ENCODE results near the gene MSANTD7. TPM values are rescaled to one million over a fixed set of nuclear protein-coding genes. Genes with fewer than 3 reads are reported as not detected.
A peak's percentile ranks its signal among the peaks of the same experiment; 100 is the strongest.

The MSANTD7 gene
- total RNA-seq, 2 experiments from 2014 or later, result 26.2 to 26.9 TPM

- peaks cover 48% of the 10 kb centered on the region for H3K36me3 Mint-ChIP-seq (ENCODE audit: low read depth)
- no peaks in the 10 kb centered on the region for H3K27me3 ChIP-seq (ENCODE audit: control insufficient read depth in 1 of 2, insufficient read depth in 2 of 2, low read length in 2 of 2)
- CTCF ChIA-PET, result interaction anchor here (0.8 to 1.1 kb wide), 3 partner anchors 16 to 329 kb away, joined by 3 to 4 read pairs (median 3); no protein-coding TSS in a partner anchor
- peaks cover 32% of the 10 kb centered on the region for H3K36me3 ChIP-seq (ENCODE audit: insufficient read depth, low read length)
- H3K27ac Mint-ChIP-seq, result peak overlapping the region; percentile 90
- peak overlapping the region; percentile 99 for H3K4me3 Mint-ChIP-seq
- POLR2A ChIA-PET, result interaction anchor here (0.7 to 4.9 kb wide), 39 partner anchors 9 to 1537 kb away, joined by 3 to 63 read pairs (median 6); partner anchors contain the start of genes DCLRE1C, MEIG1, RPP38 and SEPHS1
- peak overlapping the region; percentile 84 to 88 for H3K27ac ChIP-seq (ENCODE audit: low read depth in 1 of 2, low read length in 2 of 2)
- peak in 11 of 14 experiments; percentile 1 to 57 (median 15) for DNase-seq
- no peaks in the 10 kb centered on the region for H3K27me3 Mint-ChIP-seq
- no peaks in the 10 kb centered on the region for H3K9me3 Mint-ChIP-seq
- H3K4me1 Mint-ChIP-seq (ENCODE audit: low read depth), result peaks cover 32% of the 10 kb centered on the region
- peak; percentile 2 for ATAC-seq (ENCODE audit: poor library complexity)
- peaks cover 21% of the 10 kb centered on the region for H3K4me1 ChIP-seq (ENCODE audit: insufficient read depth, low read length)
- TF ChIP-seq CTCF (IDR thresholded peaks at IDR 0.05), result no peak
- no peaks in the 10 kb centered on the region for H3K9me3 ChIP-seq (ENCODE audit: control insufficient read depth in 1 of 2, insufficient read depth in 1 of 2, low read length in 2 of 2)
- intact Hi-C loops (cut with DNase I, micrococcal nuclease), result loop anchor here (1.0 to 10.0 kb wide), 8 partner anchors 41 to 1254 kb away; partner anchors contain the start of genes DCLRE1C (in 1 of the 2), PRPF18 (in 1 of the 2) and RPP38 (in 1 of the 2)
- peak overlapping the region; percentile 97 for H3K4me3 ChIP-seq (ENCODE audit: low read length)
Observed at GRCh38 chr10:14838582-14839304, 637 bp downstream of the MSANTD7 start.

- Histone ChIP-seq H3K4me1 (ENCODE audit: insufficient read depth, low read length) (peaks cover 21% of the 10 kb centered on the region), H3K9me3 (ENCODE audit: control insufficient read depth in 1 of 2, insufficient read depth in 1 of 2, low read length in 2 of 2) (no peaks in the 10 kb centered on the region), H3K36me3 (ENCODE audit: insufficient read depth, low read length) (peaks cover 37% of the 10 kb centered on the region), H3K27me3 (ENCODE audit: control insufficient read depth in 1 of 2, insufficient read depth in 2 of 2, low read length in 2 of 2) (no peaks in the 10 kb centered on the region), H3K27ac (ENCODE audit: low read depth in 1 of 2, low read length in 2 of 2) (no peak overlapping the region), H3K4me3 (ENCODE audit: low read length) (peak overlapping the region; percentile 97)
- Mint-ChIP-seq H3K27ac (peak overlapping the region; percentile 90), H3K27me3 (no peaks in the 10 kb centered on the region), H3K4me1 (ENCODE audit: low read depth) (peaks cover 32% of the 10 kb centered on the region), H3K4me3 (peak overlapping the region; percentile 99), H3K9me3 (no peaks in the 10 kb centered on the region), H3K36me3 (ENCODE audit: low read depth) (peaks cover 53% of the 10 kb centered on the region)
- ChIA-PET CTCF (no interaction called here), POLR2A (interaction anchor here (0.7 to 4.9 kb wide), 7 partner anchors 9 to 268 kb away, joined by 3 to 63 read pairs (median 8); partner anchors contain the start of gene SUV39H2)
- no peak for TF ChIP-seq CTCF (IDR thresholded peaks at IDR 0.05)
- intact Hi-C loops (cut with DNase I, micrococcal nuclease), result loop anchor here (1.0 to 10.0 kb wide), 8 partner anchors 40 to 1254 kb away; partner anchors contain the start of genes DCLRE1C (in 1 of the 2), PRPF18 (in 1 of the 2) and RPP38 (in 1 of the 2)
- DNase-seq (no peak), ATAC-seq (ENCODE audit: poor library complexity) (no peak)
Observed at GRCh38 chr10:14839305-14839695, 1.2 kb downstream of the MSANTD7 start.

GRCh38 chr10:14840178-14840577 is 2.1 kb downstream of the MSANTD7 start:
- CTCF ChIA-PET, result no interaction called here
- POLR2A ChIA-PET, result interaction anchor here (4.9 kb wide), 1 partner anchor 38 kb away, joined by 63 read pairs; the partner anchor contains the start of gene SUV39H2
- Mint-ChIP-seq H3K36me3 (ENCODE audit: low read depth) (peaks cover 62% of the 10 kb centered on the region), H3K9me3 (no peaks in the 10 kb centered on the region), H3K4me3 (peak overlapping the region; percentile 99), H3K4me1 (ENCODE audit: low read depth) (peaks cover 38% of the 10 kb centered on the region), H3K27ac (peak overlapping the region; percentile 90), H3K27me3 (no peaks in the 10 kb centered on the region)
- Histone ChIP-seq H3K36me3 (ENCODE audit: insufficient read depth, low read length) (peaks cover 46% of the 10 kb centered on the region), H3K9me3 (ENCODE audit: control insufficient read depth in 1 of 2, insufficient read depth in 1 of 2, low read length in 2 of 2) (no peaks in the 10 kb centered on the region), H3K4me1 (ENCODE audit: insufficient read depth, low read length) (peaks cover 21% of the 10 kb centered on the region), H3K27ac (ENCODE audit: low read depth in 1 of 2, low read length in 2 of 2) (no peak overlapping the region), H3K4me3 (ENCODE audit: low read length) (no peak overlapping the region), H3K27me3 (ENCODE audit: control insufficient read depth in 1 of 2, insufficient read depth in 2 of 2, low read length in 2 of 2) (no peaks in the 10 kb centered on the region)
- intact Hi-C loops (cut with DNase I, micrococcal nuclease), result no loop called here
- ATAC-seq (ENCODE audit: poor library complexity) (no peak), DNase-seq (no peak)
- no peak for TF ChIP-seq CTCF (IDR thresholded peaks at IDR 0.05)

Data from CD4-positive, alpha-beta T cell (primary cell).